Esophagus muscularis mucosa (tissue), 3 donors: ENCODE measurements around the gene C22orf15.

Experiments used
- CTCF ChIP-seq, 3 experiments: fragments of 200-600 bp in 2 of 3; fragments of 450-650 bp in 1 of 3; sonication (generic) in 2 of 3; IDR thresholded peaks; one replicate each; pipeline ENCODE4 v1.5.1; 2017 to 2019; ENCODE audit warnings: antibody characterized with exemption in 3 of 3, mild to moderate bottlenecking in 2 of 3, moderate library complexity in 1 of 3
- POLR2A ChIP-seq: fragments of 450-650 bp; IDR thresholded peaks from one replicate; pipeline ENCODE4 v1.6.1; 2017; ENCODE audit warnings: antibody characterized with exemption, moderate library complexity, mild to moderate bottlenecking, low read depth
- POLR2AphosphoS5 ChIP-seq, 2 donors: sonication (generic); formaldehyde crosslinking; IDR thresholded peaks; one replicate each; pipeline ENCODE4 v1.6.1; 2017; ENCODE audit warnings: antibody characterized with exemption in 2 of 2

GRCh38 chr22:23789638-23790037, 26.8 kb downstream of the C22orf15 start:
- TF ChIP-seq CTCF (IDR thresholded peaks at IDR 0.05): no peak
- TF ChIP-seq POLR2A: no peak
- TF ChIP-seq POLR2AphosphoS5 (IDR thresholded peaks at IDR 0.05): no peak
